Measurements from ENCODE around the gene CACNA2D1. TPM values are rescaled to one million over a fixed set of nuclear protein-coding genes. Genes with fewer than 3 reads are reported as not detected.

The CACNA2D1 gene
- total and polyA plus RNA-seq, 4 donors: 1.1 to 33.4 (median 6.5) TPM

- 99 to 100% methylated on average over 1 of the region's 1 CpG for WGBS, 2 donors
- Histone ChIP-seq H3K27ac (ENCODE audit: low read depth in 1 of 2, low read length in 1 of 2) (no peak overlapping the region), H3K4me1 (ENCODE audit: control insufficient read depth in 5 of 5, insufficient read depth in 5 of 5, low read length in 5 of 5) (peaks cover 0 to 5% (median 0%) of the 10 kb centered on the region in 5 donors), H3K4me3 (no peak overlapping the region), H3K27me3 (ENCODE audit: control insufficient read depth in 3 of 3, insufficient read depth in 3 of 3, low read length in 2 of 3) (no peaks in the 10 kb centered on the region), H3K9me3 (ENCODE audit: control insufficient read depth in 4 of 4, insufficient read depth in 3 of 4, low read length in 3 of 4) (no peaks in the 10 kb centered on the region), H3K36me3 (ENCODE audit: control insufficient read depth in 4 of 4, insufficient read depth in 4 of 4, low read length in 4 of 4) (no peaks in the 10 kb centered on the region), H3K9ac (ENCODE audit: insufficient read depth in 1 of 2, low read length in 2 of 2) (no peak overlapping the region)
- ATAC-seq (ENCODE audit: insufficient read depth, low FRiP score): no peak
- TF ChIP-seq, protein P1, sequence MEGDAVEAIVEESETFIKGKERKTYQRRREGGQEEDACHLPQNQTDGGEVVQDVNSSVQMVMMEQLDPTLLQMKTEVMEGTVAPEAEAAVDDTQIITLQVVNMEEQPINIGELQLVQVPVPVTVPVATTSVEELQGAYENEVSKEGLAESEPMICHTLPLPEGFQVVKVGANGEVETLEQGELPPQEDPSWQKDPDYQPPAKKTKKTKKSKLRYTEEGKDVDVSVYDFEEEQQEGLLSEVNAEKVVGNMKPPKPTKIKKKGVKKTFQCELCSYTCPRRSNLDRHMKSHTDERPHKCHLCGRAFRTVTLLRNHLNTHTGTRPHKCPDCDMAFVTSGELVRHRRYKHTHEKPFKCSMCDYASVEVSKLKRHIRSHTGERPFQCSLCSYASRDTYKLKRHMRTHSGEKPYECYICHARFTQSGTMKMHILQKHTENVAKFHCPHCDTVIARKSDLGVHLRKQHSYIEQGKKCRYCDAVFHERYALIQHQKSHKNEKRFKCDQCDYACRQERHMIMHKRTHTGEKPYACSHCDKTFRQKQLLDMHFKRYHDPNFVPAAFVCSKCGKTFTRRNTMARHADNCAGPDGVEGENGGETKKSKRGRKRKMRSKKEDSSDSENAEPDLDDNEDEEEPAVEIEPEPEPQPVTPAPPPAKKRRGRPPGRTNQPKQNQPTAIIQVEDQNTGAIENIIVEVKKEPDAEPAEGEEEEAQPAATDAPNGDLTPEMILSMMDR (IDR thresholded peaks at IDR 0.05; ENCODE audit: control extremely low read depth, extremely low read depth): no peak
- no peak for DNase-seq
Measured at GRCh38 chr7:82035456-82035855, 408.1 kb downstream of the CACNA2D1 start.

GRCh38 chr7:82032901-82033300 lies 410.7 kb downstream of the CACNA2D1 start:
- Histone ChIP-seq H3K9me3 (ENCODE audit: control insufficient read depth in 4 of 4, insufficient read depth in 3 of 4, low read length in 3 of 4) (no peaks in the 10 kb centered on the region), H3K4me1 (ENCODE audit: control insufficient read depth in 5 of 5, insufficient read depth in 5 of 5, low read length in 5 of 5) (peaks cover 0 to 5% (median 0%) of the 10 kb centered on the region in 5 donors), H3K27me3 (ENCODE audit: control insufficient read depth in 3 of 3, insufficient read depth in 3 of 3, low read length in 2 of 3) (no peaks in the 10 kb centered on the region), H3K4me3 (no peak overlapping the region), H3K27ac (ENCODE audit: low read depth in 1 of 2, low read length in 1 of 2) (no peak overlapping the region), H3K9ac (ENCODE audit: insufficient read depth in 1 of 2, low read length in 2 of 2) (no peak overlapping the region), H3K36me3 (ENCODE audit: control insufficient read depth in 4 of 4, insufficient read depth in 4 of 4, low read length in 4 of 4) (no peaks in the 10 kb centered on the region)
- TF ChIP-seq, protein P1 (IDR thresholded peaks at IDR 0.05; ENCODE audit: control extremely low read depth, extremely low read depth): no peak
- 90 to 91% methylated on average over 3 of the region's 3 CpGs for WGBS, 2 donors
- DNase-seq (no peak), ATAC-seq (ENCODE audit: insufficient read depth, low FRiP score) (no peak)

DNA sequence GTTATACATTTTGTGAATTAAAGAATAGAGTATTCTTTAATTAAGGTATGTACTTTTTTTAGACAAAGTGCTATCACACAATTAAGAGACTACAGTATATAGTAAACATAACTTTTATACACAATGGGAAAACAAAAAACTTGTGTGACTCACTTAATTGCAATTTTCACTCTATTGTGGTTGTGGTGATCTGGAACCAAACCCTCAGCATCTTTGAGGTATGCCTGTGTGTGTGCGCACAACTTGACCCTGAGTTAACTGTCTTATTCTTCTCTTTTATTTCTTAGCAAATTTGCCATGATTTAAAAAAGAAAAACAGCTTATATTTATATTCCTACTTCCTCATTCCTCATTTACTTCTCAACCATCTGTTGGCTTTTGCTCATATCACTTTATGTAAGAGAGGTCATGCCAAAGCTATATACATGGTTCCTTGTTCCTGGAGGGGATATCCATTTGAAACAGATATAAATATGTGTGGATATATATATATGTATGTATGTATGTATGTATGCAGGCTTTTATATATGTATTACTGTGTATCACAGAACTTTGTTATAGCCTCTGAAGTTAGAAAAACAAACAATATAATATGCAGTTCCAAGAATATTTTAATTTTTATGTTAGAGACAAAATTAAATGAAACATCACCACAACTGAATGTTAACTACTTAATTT lies 414.2 kb downstream of the CACNA2D1 start:
- Histone ChIP-seq H3K27me3 (ENCODE audit: control insufficient read depth in 3 of 3, insufficient read depth in 3 of 3, low read length in 2 of 3) (no peaks in the 10 kb centered on the region), H3K9me3 (ENCODE audit: control insufficient read depth in 4 of 4, insufficient read depth in 3 of 4, low read length in 3 of 4) (no peaks in the 10 kb centered on the region), H3K36me3 (ENCODE audit: control insufficient read depth in 4 of 4, insufficient read depth in 4 of 4, low read length in 4 of 4) (no peaks in the 10 kb centered on the region), H3K9ac (ENCODE audit: insufficient read depth in 1 of 2, low read length in 2 of 2) (no peak overlapping the region), H3K27ac (ENCODE audit: low read depth in 1 of 2, low read length in 1 of 2) (no peak overlapping the region), H3K4me1 (ENCODE audit: control insufficient read depth in 5 of 5, insufficient read depth in 5 of 5, low read length in 5 of 5) (no peaks in the 10 kb centered on the region), H3K4me3 (no peak overlapping the region)
- DNase-seq (no peak), ATAC-seq (ENCODE audit: insufficient read depth, low FRiP score) (no peak)
- TF ChIP-seq, protein P1 (IDR thresholded peaks at IDR 0.05; ENCODE audit: control extremely low read depth, extremely low read depth): no peak
- WGBS, 2 donors: 92 to 100% methylated on average over 1 of the region's 1 CpG

DNA sequence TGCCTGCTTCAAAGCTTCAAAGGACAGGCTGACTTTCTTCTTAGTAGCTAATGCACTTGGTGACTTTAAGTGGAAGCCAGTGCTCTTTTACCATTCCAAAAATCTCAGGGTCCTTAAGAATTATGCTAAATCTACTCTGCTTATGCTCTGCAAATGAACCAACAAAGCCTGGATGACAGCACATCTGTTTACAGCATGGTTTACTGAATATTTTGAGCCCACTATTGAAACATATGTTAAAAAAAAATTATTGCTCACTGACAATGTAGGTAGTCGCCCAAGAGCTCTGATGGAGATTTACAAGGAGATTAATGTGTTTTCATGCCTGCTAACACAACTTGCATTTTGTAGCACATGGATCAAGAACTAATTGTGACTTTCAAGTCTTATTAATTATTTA lies 415.5 kb downstream of the CACNA2D1 start:
- 88 to 91% methylated on average over 1 of the region's 1 CpG for WGBS, 2 donors
- H3K4me1 ChIP-seq (ENCODE audit: control insufficient read depth in 5 of 5, insufficient read depth in 5 of 5, low read length in 5 of 5): no peaks in the 10 kb centered on the region
- no peaks in the 10 kb centered on the region for H3K9me3 ChIP-seq (ENCODE audit: control insufficient read depth in 4 of 4, insufficient read depth in 3 of 4, low read length in 3 of 4)
- no peak overlapping the region for H3K27ac ChIP-seq (ENCODE audit: low read depth in 1 of 2, low read length in 1 of 2)
- no peak for ATAC-seq (ENCODE audit: insufficient read depth, low FRiP score)
- H3K27me3 ChIP-seq (ENCODE audit: control insufficient read depth in 3 of 3, insufficient read depth in 3 of 3, low read length in 2 of 3): no peaks in the 10 kb centered on the region
- H3K4me3 ChIP-seq: no peak overlapping the region
- no peak for DNase-seq
- no peak overlapping the region for H3K9ac ChIP-seq (ENCODE audit: insufficient read depth in 1 of 2, low read length in 2 of 2)
- H3K36me3 ChIP-seq (ENCODE audit: control insufficient read depth in 4 of 4, insufficient read depth in 4 of 4, low read length in 4 of 4): no peaks in the 10 kb centered on the region
- TF ChIP-seq, protein P1 (IDR thresholded peaks at IDR 0.05; ENCODE audit: control extremely low read depth, extremely low read depth): no peak

All from lung (tissue), 12 donors.